Measurements from ENCODE around the gene GSG1L2.

Gene GSG1L2

DNA sequence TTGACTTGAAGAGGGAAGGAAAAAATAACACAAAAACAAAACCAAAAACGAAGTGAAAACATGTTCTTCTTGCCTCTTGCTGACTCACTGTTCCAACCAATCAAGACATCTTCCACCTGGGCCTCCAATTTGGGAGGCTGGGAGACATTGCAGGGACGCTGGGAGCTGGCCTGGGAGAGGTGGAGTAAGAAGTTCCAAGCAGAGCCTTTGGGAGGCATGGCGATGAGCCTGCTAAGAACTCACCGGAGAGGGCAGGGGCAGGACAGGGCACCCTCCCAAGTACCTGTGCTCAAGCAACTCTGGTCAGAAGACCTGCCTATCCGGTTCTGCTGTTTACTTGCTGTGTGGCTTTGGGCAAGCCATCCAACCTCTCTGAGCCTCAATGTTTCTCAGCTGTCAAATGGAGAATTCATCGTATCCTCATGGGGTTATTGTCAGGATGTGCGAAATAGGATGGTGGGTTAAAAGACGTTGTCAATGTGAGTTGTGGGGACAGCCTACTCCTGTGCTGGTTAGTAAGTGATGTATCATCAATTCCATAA, 3.0 kb upstream of the GSG1L2 start:
- DNase-seq (ENCODE audit: low spot score): no peak

DNA sequence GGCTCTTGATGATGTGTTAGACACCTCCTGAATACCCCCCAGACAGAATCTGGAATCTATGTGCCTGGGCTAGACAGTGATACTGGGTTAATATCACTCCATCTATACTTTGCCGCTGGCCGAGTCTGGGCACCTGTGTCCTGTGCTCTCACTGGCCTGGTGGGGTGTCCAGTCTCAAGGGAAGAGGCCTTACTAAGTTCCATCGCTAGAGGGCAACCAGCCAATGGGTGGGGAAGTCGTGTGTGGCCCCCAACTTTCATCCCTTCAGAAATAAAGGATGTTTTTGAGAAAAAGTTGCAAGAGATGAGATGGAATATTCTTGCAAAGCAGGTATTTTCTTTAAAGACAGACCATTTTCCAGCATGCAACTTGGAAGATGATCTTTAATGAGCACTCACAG, 2.2 kb upstream of the GSG1L2 start:
- no peak for DNase-seq (ENCODE audit: low spot score)

DNA sequence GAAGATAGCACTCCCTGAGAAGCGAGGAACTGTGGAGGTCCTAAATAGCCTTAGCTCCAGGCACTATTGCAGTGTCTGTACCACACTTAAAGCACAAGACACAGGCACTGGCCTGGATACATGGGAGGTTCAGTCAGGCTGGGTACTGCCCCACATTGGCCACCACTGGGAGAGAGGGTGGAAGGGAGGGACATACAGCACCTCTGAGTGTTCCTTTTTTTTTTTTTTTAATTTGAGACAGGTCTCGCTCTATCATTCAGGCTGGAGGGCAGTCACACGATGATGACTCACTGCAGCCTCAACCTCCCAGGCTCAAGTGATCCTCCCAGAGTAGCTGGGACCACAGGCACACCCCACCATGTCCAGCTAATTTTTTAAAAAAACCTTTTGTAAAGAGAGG, 1.4 kb downstream of the GSG1L2 start:
- DNase-seq (ENCODE audit: low spot score): no peak

DNA sequence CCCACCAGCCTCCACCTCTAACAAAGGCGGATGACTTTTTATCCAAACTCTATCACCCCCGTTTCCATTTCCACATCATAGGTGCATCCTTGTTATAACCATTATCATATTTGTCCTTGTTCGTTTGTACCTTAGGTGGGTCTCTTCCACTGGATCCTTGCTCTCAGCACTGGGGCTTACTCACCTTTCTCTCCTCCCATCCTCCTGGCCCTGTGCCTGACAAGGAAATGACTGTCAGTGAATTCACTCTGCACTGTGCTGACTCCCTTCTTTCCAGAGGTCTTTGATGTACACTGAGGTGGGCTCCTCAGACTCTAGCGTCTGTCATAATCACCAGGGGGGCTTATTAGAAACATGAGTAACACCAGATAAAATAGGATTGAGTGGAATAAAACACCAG, 3.1 kb downstream of the GSG1L2 start:
- DNase-seq (ENCODE audit: low spot score): no peak

DNA sequence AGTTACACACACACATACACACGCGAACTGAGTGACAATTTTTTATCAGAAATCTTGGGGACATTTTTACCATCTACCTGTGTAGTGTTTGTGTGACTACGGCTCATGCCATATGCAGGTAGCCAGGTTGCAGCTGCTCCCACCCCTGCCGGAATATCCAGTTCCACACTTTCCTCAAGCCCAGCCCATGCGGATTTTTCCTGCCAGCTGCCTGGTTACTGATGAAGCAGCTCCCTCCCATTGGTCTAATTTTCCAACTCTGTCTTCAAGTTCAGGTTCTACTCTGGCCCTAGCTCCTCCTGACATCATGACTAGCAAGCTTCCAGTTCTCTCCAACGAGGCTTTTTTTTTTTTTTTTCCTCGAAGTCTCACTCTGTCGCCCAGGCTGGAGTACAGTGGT, 4.8 kb downstream of the GSG1L2 start:
- no peak for DNase-seq (ENCODE audit: low spot score)

DNA sequence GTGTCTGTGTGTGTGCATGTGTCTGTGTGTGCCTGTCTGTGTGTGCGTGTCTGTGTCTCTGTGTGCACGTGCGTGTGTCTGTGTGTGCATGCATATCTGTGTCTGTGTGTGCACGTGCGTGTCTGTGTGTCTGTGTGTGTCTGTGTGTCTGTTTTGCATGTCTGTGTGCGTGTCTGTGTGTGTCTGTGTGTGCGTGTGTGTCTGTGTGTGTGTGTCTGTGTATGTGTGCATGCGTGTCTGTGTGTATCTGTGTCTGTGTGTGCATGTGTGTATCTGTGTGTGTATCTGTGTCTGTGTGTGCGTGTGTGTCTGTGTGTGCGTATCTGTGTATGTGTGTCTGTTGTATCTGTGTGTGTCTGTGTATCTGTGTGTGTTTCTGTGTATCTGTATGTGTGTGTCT, 5.4 kb downstream of the GSG1L2 start:
- no peak for DNase-seq (ENCODE audit: low spot score)

DNA sequence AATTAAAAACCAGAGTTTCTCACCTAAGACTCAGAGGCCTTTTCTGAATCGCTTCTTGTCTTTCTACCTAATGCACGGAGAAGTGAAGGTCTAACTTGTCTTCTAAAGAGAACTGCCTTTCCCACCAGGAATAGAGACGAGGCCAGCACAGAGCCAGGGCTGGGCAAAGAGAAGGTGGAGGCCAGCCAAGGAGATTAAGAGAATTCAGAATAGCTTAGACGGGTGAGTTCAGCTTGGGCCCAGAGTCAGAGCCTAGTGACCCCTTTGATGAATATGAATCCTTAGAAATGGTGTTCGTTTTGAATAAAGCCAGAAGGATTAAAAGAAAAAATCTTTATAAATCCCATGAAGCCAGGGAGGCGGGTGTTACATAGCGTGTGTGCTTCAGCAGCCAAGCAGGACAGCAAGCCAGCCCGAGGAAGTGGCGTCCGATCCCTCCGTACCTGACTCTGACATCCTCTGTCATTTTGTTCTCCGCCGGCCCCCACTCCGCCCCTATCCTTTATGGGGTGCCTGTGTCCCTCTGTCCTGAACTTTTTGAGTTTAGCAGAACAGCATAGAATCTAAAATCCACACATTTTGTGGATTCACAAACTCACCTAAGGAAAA, 7.4 kb downstream of the GSG1L2 start:
- DNase-seq (ENCODE audit: low spot score): no peak

DNA sequence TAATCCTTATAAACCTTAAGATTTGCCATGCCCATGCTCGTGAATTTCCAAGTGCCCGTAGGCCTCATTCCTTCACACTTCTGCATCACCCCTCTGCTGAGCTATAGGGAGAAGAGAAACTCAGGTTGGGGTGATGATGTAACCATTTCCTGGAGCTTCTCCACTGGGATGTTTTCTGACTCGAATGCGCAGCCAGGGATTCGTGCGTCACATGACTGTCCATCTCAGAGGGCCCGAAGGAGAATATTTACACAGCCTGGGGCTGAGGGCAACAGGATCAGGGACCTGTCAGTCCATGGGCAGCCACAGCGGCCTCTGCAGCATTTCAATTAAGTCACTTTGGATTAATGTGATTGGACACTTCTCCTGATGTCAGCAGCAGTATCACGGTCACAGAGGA, 8.7 kb downstream of the GSG1L2 start:
- no peak for DNase-seq (ENCODE audit: low spot score)

DNA sequence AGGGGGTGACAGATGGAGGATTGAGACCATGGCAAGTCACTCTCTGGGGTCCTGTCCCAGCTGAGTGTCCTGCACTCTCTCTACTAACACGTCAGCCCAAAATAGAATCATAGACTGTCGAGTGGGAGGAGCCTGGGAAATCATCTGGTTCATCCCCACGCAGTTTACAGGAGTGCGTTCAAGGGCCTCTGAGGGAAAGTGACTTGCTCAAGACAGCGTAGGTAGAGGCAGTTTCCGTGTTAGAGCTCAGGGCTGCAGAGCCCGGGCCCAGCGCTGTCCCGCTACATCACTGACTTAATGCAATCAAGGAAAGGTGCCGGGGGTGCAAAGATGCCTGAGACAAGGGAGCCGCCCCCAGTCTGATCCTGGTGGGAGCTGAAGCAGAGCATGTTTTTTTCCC, 10.3 kb downstream of the GSG1L2 start:
- DNase-seq (ENCODE audit: low spot score): no peak

DNA sequence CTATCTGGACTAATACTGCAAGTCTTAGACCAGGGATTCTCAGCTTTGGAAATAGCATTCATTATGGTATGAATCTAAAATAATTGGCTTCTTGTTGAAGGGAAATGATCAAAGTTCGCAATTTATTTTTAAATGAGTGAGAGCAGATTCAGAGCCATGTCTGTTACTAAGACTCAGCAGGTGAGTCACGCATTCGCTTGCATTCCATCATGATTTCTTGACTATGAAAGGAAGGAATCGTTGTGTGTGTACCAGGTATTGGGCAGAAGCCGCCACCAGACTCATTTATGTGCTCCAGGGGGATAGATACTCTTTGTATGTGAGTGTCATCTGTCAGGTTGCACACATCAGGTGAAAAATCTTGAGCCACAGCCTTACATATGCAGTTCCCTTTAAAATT, 10.8 kb downstream of the GSG1L2 start:
- no peak for DNase-seq (ENCODE audit: low spot score)

DNA sequence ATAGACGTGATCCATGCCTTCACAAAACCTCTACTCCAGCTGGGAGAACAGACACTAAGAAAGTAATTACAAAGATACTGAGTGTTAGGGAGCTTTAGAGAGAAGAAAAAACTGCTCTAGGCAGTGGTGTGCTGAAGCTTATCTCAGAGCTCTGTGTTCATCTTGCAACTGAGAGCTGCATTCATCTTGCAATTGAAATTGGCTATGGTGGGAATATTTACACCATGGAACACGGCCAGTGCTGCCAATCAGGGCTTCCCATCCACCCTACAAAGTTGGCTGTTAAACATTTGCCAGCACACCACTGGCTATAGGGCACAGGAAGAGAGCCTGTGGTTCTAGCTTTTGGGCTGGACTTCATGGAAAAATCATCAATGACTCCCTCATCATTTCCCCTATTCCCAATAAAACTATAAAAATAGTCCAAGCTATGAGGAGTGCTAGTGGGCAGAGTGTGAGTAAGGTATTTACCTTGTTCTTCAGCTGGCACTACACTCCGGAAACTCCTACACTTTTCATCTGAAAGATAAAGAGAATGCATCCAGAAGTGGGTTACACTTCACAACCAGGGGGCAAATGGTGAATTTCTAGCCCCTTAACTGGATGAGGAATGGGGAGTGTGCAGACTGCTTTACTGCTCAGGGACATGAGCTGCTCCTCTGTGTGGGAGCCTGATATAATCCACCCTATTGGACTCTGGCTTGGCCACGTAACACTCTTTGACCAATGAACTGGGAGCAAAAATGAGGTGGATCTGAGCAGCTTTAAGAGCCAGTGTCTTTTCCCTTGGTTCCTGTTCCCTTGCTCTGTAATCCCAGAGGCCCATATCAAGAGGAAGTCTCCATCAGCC, 11.6 kb downstream of the GSG1L2 start:
- DNase-seq (ENCODE audit: low spot score): no peak

DNA sequence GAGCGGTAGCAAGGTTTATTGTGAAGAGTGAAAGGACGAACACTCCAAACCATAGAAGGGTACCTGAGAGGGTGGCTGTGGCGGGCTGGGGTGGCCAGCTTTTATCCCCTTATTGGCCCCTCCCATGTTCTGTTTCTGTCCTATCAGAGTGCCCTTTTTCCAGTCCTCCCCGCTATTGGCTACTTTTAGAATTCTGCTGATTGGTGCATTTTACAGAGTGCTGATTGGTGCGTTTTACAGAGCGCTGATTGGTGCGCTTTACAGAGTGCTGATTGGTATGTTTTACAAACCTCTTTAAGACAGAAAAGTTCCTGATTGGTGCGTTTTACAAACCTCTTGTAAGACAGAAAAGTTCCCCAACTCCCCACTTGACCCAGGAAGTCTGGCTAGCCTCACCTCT, 12.5 kb downstream of the GSG1L2 start:
- DNase-seq (ENCODE audit: low spot score): peak; percentile 1

DNA sequence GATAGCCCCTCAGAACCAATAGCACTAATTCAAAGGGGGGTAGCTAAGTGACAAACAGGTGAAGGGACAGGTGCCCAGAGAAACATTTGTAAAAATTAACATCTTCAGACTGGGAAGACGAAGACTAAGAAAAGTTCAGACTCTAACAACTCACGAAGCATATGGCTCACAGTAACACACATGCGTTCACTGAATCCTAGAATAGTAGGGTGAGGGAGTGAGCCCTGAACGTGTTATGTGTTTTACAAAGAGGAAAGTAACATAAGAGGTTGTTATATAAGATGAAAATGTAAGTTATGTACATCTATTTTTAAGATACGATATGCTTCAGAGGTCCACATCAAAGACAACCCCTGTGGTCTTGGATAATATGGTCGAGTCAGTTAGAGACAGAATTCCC, 15.2 kb downstream of the GSG1L2 start:
- no peak for DNase-seq (ENCODE audit: low spot score)

DNA sequence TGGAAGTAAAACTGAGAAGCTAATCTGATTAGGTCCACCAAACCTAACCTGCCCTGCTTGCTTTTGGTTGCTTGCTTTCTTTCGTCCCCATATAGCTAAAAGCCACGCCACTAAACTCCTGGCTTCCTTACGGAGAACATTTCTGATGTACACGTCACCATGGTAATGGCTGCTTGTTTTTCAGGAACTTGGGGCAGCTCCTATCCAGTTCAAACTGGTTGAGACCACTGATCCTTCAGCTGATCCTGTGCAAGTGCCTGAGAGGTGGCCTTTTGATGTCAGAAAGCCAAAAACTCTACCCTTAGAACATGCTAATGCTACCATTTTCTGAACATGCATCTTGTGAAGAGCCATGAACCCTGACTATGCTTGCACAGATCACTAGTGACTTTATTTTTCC, 16.1 kb downstream of the GSG1L2 start:
- no peak for DNase-seq (ENCODE audit: low spot score)

DNA sequence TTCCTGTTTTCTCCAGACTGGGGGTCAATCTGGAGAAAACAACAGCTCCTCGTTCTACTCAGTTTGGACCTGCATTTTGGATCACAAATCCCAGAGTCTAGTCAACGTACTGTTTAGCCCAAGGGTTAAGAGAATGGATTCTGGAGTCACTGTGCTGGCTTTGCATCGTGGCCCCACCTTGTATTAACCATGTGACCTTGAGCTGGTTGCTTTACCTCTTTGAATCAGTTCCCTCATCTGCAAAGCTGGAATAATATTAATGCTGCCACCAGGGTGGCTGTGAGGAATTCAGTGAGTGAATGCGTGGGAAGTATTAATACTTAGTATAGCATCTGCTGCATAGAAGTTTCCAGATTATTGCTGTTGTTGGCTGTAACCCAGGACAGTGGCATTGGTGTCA, 19.2 kb downstream of the GSG1L2 start:
- DNase-seq (ENCODE audit: low spot score): no peak

DNA sequence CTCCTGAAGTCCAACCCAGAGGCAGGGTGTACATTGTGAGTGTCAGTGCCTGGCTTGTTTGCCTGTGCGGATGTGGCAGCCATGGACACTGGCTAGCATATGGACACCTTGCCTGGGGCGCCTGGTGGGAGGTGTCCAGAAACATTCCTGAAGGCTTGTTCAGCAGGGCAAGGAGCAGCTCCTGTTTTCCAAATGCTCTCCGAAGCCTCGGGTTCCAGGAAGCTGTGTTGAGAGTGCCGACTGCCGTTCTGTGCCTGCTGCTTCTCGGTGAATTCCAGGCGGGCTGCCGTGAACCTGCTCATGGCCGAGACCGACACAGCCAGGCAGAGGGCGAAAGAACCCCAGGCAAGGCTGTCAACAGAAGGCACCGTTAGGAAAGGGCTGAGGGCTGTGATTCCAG, 19.6 kb downstream of the GSG1L2 start:
- DNase-seq (ENCODE audit: low spot score): no peak

DNA sequence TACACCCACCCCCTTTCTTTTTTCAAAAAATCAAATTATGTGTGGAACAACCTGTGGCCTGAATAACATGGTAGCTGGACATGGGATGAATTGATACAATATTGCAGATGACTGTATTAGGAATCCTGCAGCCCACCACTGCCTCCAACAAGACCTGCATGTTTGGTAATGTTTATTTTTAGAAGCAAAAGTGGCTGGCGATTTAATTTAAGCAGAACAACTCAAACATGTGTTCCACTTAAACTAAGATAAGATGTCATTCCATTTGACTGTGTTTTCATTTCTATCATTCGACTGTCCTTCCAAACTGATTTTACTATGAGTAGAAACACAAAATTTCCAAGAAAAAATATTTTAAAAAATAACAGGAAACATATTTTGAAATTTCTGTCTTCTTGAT, 20.4 kb downstream of the GSG1L2 start:
- no peak for DNase-seq (ENCODE audit: low spot score)

DNA sequence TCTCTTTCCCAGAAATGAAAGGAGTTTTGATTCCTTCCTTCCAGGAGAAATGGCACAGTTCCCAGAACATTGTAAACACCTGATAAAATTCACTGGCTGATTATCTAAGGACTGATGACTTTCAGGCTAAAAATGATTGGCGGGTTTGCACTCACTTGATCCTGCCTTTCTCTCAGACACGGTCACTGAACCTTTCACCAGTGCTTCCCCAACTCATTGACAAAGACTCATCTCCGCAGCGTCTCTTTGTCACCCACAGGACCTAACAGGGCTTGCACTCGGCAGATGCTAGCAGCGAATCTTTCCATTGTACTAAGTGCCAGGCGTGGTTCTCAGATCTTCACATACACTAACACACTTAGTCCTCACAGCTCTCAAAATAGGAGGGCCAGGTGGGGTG, 23.2 kb downstream of the GSG1L2 start:
- DNase-seq (ENCODE audit: low spot score): no peak

DNA sequence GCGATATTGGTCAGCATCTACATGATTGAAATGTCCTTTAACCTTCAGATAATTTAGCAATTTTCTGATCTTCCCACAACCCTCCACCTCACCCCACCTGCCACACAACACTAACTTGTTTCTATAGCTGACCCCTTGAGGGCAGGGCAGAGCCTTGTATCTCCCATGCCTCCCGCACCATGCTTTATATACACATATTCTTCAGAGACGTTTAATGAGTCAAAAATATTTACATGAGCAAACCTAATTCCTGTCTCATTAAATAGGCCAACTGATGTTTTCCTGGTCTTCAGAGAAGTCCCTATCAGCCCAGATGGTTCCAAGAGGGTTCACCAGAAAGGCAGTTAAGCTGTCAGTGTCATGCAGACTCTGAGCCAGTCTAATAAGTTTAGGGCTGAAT, 23.9 kb downstream of the GSG1L2 start:
- no peak for DNase-seq (ENCODE audit: low spot score)

DNA sequence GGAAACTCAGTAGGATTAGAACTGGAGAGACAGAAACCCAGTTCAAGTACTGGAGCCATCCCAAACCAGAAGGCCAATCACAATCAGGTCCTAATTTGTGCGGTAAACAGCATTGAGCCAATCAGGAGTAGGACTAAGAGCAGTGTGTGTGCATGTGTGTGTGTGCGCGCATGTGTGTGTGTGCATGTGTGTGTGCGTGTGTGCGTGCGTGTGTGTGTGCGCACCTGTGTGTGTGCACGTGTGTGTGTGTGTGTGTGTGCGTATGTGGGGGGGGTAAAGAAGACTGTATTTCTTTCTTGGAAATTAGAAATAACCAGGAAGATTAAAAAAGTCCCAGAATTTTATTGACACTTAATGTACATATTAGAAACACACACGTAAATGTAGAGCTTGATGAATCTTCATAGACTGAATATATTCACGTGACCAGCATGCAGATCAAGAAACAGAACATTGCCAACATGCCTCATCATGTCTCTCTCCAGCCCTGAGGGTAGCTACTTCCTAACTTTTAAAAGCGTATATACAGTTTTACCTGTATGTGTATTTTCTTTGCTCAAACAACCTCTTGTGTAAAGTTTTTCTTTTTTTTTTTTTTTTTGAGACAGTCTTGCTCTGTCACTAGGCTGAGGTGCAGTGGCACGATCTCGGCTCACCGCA, 29.6 kb downstream of the GSG1L2 start:
- no peak for DNase-seq (ENCODE audit: low spot score)

DNA sequence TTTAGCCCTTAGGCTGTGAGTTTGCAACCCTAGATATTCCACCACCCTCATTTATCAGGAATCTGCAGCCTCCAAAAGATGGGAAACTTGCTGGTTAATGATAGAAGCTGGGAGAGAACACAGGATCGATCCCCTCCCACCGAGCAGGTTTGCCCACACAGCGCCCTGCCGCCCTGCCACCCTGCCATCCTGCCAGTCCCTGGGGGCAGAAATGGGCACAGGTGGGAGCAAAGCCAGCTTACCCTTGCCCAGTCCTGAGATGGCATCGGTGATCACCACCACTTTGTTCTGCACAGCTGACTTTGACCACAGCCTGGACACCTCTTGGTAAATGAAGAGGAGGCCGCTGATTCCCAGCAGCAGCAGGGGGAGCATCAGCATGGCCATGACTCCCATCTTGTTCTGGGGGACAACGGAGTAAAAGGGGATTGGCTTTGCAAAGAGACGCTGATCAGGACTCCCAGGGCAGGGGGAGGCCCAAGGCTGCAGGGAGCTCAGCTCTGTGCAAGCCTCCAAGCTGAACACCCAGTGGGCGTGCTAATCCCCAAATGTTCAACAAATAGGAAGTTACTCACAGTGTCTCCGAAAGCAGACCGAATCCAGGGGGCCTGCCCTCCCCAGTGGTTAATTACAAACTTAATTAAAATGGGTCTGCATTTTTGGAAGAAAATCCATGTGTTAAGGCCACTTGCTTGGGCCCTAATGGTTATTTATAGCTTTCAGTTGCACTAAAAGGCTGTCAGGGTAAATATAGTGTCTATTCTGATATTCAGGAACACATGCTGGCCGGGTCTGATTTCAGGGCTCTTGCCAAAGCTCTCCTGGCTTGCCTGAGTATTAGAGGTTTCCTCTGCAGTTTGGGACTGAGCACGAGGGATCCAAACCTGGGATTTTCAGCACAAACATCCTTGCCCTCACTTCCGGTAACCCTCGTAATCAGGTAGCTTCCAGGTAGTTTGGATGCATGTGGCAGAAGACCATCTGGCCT, 30.7 kb downstream of the GSG1L2 start, which contains the start of gene DHRS7C:
Gene DHRS7C (minus strand): TSS at position 704 of the 988 bp plus-strand sequence. CDS start 308 bp downstream, at position 396.
- no peak for DNase-seq (ENCODE audit: low spot score)

DNA sequence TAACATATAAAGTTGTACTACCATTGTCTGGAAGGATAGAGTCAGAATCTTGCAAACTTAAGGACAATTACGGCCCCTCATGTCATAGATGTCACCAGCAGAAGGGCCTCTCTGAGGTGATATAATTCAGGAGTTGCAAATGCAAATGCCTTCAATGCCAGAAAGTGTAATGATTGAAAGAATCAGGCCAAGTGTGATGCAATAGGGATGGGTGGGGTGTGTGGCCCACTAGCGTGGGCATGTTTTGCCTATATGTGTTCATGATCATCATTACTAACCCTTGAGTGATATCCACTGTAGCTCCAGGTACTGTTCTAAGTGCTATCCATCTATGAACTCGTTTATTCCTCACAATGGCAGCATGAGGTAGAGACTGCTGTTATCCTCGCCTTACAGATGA, 31.6 kb downstream of the GSG1L2 start:
- no peak for DNase-seq (ENCODE audit: low spot score)
